HG03139 (cell line): ENCODE measurements around the gene HDAC4.
"Not testable (repeated sequence)": the region's sequence is repeated elsewhere in the genome, so short reads cannot be mapped to it uniquely, and the experiment has no call there.

Experiments
- ATAC-seq: cut with Tn5 transposase; IDR thresholded peaks from one replicate; pipeline ENCODE4 v1.9.1; 2021; ENCODE audit not compliant: unreplicated experiment

Gene HDAC4

DNA sequence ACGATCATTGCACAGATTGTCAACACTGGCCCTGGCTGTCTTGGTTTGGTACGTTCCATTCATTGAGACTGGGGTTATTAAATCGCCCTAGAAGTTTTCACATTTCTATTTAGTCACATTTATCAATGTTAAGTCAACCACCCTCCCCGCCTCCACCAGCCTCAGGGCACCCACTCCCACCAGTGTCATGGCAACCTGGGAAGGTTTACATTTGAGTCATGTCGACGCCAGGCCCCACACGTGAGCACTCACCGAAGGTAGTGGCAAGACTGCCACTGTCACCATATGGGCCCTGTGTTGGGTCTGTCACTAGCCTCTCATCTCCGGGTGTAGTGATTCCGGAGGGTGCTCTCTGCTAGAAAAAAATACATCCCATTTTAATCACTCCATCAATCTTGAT is 358.8 kb downstream of the HDAC4 start:
- ATAC-seq = no peak

DNA sequence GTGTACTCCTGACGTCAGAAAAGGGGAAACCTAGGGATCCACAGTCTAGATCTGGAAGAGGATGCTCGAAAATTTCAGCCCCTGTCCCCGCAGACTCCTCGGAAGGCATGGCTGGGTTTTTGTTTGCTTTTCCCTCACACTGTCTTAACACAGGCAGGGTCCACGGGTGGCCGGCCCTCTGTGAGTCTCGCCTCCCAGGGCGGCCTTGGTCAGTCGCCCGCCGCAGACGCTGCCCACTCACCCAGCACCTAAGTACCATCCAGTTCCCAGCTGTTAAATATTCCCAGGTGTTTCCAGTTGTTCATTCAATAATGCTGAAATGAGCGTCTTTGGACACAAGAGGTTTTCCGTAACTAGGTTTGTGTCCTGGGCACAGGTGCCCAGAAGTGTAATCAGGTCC is 359.8 kb downstream of the HDAC4 start:
- ATAC-seq = no peak

DNA sequence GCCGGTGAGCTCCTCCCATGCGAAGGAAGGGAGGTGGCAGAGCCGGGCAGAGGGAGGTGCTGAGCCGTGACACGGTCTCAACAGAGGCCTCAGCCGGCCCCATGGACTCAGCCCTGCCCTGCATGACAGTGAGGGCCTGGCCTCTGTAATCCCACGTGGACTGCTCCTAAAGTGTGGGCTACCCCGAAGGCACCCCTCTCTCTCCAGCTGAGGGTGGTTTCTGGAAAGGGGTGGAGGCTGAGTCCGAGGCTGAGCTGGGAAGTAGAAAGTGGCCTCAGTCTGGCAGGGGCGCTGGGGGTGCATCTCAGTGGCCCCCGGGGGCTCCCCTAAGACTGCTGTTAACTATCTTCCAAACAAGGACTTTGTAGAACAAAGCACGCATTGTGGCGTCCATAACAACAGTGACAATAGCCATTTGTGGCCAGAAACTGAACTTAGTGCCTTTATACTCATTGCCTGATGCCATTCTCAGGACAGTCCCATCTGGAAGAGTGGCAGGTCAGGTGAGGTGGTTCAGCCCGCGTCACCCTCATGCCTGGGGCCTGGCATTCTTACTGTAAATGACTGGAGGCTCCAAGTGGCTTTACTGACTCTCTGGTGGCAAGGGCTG is 360.6 kb downstream of the HDAC4 start:
- no peak for ATAC-seq

DNA sequence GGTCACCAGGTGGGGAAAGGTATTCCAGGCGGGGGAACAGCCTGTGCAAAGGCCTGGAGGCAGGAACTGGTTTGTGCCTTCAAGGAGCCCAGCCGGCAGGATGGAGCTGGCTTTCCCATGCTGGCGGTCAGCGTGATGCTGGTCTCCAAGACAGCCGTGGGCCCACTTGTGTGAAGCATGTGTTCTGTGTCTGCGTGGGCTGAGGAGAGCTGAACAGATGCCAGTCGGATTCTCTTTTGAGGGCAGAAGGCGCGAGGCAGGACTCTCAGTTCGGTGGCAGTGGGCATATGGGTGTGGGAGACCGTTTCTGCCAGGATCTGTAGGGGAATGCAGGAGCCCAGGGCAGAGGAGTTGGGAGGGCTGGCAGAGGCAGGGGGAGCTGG is 361.4 kb downstream of the HDAC4 start:
- ATAC-seq = no peak

DNA sequence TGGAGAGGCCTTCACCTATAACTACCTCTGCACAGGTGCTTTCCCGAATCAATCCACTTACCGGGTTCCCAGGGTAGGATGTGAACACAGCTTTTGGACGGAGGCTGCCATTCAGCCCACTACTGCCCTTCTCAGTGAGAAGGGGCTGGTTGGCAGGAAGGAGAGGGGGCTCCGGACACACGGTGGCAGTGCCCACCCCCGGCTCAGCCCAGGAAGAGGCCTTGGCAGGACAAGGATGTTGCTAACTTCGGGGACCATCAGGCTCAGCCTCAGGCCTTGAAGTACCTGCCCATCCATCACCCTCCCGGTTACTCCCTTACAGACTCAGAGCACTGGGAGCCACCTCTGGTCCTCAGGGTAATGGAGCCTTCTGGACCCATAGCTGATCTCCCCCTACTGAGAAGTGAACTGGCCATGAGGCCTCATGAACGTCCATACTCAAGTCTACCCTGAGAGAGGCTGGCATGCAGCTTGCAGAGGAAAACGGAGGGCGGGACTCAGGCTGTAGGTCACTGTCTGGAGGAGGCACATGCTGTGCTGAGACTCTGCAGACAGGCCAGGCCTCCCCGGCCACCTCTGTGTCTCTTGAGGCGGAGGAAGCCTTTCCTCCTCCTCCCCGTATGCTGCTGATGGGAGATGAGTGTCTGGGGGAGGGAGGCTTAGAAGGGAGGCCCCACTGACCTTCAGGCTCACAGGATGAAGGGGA is 361.9 kb downstream of the HDAC4 start:
- ATAC-seq = no peak

DNA sequence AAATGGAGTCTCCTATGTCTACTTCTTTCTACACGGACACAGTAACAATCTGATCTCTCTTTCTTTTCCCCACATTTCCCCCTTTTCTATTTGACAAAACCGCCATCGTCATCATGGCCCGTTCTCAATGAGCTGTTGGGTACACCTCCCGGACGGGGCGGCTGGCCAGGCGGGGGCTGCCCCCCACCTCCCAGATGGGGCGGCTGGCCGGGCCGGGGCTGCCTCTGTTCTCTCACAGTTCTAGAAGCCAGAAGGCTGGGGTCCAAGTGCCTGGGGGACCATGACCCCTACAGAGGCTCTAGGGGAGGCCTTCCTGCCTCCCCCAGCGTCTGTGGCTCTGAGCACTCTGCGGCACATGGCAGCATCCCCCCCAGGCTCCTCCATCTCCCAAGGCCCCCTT is 362.5 kb downstream of the HDAC4 start:
- ATAC-seq = not testable (repeated sequence)

DNA sequence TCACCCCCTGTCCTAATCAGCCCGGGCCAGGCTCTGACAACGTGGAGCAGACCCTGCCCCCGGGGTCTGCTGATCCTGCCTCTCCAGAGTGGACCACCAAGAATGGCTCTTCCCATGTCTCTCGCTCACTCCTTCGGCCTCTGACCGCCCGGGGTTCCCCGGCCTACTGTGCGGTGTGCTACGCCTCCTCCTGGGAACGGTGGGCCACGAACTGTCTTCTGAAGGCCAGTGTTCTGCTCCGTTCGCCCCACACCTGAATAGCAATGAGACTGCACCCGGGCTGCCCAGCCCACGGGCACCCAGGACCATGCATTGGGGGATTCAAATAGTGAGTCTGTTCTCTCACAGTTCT is 363.3 kb downstream of the HDAC4 start:
- ATAC-seq = no peak

DNA sequence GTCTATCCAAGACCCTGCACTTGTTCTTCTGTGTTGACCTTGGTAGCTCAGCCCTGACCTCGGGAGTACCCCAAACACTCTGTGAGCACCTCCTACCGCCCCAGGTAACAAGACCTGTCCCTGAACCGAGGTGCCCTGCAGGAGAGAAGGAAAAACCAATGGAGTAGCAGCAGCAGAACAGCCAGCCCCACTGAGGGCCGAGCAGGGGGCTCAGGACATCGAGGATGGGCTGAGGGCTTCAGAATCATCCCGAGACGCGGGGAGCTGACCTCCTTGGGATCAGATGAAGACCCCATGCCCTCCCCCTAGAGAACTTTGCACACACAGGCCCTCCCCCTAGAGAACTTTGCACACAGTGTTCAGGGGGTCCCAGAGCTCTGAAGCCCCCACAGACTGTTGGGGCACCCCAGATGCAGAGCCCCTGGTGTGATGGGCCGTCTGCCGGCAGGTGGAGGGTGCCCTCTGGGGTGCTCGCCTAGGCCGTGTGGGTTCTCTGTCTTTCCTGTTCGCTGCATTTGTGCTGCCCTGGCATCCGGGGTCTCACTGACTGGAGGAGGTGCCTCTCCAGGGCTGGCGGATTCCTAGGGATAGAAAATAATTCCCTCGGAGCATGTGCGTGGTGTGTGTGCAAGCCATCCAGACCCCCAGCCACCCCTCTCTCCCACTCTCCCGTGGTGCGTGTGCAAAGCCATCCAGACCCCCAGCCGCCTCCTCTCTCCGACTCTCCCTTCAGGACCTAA is 363.8 kb downstream of the HDAC4 start:
- ATAC-seq = no peak

DNA sequence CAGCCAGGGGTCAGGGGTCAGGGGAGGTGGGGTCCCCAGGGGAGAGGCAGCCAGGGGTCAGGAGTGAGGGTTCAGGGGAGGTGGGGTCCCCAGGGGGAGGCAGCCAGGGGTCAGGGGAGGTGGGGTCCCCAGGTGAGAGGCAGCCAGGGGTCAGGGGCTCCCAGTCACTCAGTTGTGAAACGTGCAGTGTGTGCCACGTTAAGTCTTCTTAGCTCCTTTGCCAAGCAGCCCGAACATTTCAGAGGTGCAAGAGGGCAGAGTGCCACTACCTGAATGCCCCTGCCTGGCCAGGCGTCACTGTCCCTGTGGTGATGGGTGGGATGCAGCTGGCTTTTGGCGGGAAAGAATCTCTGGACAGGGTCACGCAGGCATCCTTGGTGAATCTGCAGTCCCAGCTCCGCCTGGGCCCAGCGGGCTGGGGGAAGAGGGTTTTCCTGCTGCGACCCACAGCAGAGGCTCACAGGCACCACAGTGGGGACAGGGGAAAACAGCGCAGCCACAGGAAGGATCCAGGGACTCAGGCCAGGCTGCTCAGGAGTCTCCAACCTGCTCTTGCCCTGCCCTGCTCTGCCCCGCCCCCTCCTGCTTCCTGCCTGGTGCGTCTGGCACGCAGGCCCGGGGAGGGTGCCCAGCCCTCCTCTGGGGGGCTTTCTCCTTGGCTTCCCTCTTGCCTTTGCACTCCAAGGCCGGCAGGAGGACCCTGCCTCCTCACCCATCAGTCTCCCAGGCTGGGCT is 364.7 kb downstream of the HDAC4 start:
- ATAC-seq = no peak

DNA sequence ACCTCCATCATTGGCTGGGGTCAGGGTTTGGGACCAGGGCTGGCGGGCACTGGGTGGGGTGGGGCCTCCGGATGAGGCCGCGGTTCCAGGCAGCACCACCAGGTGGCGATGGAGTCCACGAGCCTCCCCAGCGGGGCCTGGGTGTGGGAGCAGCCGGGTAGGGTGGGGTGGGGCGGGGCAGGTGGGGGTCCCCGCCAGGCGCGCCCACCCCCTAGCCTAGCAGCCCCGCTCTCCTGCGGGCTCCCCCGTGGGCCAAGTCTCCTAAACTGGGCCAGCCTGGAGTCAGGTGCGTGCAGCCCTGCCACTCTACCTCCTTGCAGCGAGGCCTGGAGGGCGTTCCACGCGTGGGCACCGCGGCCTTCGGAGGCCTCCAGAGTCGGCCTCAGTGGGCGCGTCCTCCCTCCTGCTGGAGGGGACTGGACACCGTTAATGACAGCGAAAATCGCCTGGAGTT is 365.4 kb downstream of the HDAC4 start:
- ATAC-seq = peak; percentile 61

DNA sequence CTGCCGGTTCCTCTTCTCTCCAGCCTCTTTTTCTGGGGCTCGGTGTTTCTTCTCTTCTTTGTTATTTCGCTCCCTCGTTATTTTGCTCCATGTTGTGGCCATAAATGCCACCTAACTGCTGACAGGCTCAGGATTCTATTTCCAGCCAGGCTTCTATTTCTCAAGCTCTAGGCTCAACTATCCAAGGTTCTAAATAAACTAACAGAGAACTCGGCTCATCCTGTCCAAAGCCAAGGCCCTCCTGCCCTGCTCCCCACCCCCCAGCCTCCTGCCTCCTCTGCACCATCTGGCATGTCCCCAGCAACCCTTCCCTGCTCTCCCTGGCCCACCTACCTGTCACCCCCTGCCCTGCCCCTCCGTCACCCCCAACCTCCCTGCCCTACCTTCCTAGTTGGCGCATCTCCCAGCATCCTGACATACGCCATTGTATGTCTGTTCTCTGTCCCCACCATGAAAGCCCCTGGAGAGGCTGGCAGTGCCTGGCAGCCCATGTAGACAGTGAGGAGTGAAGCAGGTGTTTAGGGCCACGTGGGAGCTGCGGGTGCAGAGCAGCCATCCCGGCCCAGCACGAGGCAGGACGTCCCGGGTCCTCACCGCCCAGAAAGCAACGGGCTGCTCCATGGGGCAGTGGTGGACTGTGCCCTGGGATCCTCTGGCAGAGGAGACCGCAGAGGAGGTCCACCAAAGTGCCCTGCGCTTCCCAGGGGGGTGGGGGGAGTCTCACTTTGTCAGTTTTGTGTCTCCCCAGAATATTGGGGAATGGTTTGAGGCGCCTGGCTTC is 366.1 kb downstream of the HDAC4 start:
- no peak for ATAC-seq

DNA sequence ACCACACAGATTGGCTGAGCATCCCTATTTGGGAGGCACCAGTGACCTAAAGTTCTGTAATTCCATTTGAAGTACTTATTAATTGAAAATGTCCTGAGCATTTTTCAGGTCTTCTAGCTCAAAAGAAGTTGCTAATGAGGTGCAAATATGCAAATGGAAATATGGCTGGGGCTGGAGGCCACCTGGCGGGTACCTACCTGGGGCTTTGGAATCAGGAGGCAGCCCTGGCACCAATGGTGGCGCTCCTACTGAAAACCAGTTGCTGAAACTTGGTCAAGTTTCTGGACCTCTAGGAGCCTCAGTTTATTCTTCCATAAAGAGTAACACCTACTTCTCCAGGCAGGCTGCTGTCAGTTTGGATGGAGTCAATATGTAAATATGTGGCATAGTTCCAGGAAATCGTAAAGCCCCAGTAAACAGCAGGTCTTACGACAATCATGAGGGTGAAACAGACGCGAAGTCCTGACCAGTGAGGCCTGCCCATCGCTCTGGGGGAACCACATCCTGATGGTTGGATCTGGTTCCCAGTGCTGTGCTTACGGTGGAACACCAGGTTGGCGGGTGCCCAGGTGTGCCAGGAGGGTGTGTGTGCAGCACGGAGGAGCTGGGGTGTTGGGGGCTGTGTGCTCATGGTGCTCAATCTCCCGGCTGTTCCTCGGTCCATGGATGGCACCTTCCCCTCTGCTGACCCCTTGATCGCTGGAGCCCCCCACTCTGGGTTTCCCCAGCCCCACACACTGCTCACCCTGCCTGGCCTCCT is 366.8 kb downstream of the HDAC4 start:
- ATAC-seq = no peak

DNA sequence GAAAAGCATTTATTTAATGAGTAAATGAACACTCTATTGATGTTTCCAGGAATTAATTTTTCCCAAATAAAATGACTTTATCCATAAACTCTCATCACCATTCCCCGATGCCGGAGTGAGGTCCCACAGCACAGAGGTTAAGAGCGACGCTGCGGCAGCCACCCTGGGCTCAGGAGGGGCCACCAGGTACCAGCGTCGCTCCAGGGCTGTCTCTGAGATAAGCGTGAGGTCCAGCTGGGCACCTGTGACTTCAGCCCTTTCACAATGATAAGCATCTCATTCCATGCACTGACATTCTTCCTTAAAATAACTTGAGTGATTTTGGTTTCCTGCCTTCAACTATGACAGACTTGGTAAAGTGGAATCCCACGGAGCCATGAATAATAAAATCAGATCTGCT is 370.9 kb downstream of the HDAC4 start:
- no peak for ATAC-seq

DNA sequence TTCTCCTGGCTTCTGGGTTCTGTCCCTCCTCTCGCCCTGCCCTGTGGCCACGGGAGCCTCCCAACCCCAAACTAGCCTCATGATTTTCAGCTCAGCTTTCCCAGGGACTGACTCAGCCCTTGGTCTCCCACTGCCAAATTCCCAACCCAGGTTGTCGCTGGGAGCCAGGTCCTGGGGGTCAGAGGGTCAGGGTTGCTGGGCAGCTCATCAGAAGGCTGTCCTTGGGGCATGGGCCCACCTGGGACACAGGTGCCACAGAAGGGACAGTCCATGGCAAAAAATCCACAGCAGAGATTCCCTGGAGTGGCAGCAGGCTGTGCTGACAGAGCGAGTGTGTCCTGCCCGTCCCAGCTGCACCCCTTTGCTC is 372.6 kb downstream of the HDAC4 start:
- no peak for ATAC-seq

DNA sequence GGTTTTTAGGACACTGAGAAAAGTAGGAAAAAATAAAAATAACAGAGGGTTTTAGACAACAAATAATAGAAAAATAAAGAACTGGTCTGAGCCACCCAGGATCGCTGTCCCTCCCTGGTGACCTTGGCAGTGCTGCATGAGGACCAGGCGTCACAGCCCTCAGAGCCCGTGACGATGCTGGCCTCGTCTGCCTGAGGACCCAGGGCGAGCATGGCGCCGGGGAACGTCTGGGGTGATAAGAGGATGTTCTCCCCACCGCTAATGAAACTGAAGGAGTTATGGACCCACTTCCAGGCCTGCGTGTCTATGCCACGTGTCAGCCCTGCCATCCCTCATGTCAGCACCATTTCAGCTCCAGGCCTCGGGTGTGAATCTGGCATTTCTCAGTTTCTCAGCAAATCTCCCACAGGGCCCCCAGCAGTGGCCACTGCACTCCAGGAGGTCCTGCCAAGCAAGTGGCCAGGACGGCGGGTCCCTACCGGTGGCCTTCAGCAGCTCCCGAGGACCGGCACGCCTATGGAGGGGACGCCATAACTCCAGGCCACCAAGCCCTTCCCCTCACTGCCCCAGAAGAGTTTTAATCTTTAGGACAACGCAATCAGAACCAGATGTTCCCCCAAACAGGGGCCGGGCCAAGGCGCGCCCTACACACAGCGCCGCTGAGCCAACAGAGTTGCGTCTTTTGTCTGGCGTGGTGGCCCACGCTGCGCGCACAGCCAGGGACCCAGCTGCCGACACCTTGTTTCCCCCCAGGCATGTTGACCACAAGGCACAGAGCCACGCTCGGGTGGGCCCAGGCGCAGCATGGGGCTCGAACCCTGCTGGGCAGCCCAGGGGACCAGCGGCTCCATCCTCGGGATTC is 373.2 kb downstream of the HDAC4 start:
- ATAC-seq = no peak

DNA sequence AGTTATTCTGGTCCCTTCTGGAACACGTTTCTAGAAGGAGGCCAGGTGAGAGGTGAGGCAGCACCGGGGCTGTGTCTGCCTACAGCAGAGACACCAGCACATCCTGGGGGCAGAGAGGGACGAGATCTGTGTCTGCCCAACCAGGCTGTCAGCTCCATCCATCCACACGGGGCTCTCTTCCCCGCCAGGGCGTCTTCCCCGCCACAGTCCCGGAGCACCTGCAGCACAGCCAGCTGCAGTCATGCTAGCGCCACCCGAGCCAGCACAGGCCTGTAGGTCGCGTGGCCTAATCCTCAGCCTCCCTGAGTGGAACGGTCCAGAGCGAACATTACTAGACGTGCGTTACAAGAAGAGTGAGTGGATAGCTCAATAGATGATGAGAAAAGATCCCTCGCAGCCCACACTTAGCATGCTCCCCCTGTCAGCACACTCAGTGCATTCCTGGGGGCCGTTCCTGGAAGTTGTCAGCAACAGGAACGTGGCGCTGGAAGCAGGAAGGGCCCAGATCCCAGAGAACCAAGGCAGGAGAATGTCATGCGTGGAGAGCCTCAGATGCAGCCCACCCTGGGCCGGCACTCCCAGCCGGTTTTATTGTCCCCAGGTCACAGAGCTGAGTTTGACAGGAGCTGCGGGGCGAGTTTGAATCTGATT is 374.0 kb downstream of the HDAC4 start:
- no peak for ATAC-seq

DNA sequence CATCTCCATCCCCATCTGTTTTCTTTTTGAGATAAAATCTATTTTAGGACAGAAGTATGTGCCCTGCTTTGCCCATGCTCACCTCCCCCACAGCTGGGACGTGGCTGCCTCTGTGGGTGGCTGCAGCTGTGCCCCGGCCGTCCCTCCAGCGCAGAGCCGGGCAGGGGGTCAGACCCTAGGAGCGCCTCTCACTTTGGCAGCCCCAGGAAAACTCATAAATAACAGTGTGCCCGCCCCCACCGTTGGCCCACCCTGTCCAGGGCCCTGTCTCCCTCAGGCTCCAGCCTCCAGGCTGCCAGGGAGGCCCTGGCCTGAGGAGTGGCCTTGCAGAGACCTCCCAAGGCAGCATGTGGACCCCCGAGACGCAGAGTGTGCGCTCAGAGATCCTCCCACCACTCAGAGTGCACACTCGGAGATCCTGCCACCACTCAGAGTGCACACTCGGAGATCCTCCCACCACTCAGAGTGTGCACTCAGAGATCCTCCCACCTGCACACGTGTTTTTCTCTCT is 374.8 kb downstream of the HDAC4 start:
- ATAC-seq = no peak

DNA sequence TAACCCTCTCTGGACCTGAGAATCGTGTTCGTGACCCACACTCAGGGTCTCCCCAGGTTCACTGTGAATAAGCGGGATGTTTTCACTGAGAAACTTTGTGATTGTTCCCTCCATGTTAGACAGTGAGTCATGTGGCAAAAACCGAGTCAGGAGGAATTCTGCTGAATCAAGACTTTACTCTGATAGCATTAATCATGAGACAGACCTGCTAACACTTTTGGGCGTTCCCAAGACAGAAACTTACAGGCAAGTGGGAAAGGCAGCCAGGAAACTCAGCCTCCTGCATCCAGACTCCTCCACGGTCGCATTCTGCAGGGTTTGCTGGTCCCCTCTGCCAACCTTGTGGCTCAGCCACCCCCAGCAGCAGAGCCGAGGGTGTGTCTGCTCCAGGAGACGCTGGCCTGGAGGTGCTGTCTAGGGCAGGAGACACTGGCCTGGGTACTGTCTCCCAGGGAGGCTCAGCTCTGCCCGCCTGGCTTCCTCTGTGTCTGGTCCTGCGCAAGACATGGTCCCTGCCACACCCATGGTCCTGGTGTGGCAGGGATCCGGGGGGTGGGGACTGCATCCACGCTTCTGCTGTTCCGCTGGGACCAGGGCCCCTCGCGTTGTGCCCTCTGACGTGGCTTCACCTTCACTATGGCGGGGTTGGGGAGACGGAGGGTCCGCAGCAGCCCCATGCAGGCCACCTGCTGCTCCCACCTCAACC is 375.6 kb downstream of the HDAC4 start:
- ATAC-seq = no peak
